AG20443 (cell line): Measurements from ENCODE around the gene MEF2D.
A peak's percentile ranks its signal among the peaks of the same experiment; 100 is the strongest.

Experiments used
- DNase-seq: peaks from one replicate; pipeline ENCODE4 v3.0.0; 2012; ENCODE audit warnings: low spot score, mixed read lengths

The MEF2D gene

DNA sequence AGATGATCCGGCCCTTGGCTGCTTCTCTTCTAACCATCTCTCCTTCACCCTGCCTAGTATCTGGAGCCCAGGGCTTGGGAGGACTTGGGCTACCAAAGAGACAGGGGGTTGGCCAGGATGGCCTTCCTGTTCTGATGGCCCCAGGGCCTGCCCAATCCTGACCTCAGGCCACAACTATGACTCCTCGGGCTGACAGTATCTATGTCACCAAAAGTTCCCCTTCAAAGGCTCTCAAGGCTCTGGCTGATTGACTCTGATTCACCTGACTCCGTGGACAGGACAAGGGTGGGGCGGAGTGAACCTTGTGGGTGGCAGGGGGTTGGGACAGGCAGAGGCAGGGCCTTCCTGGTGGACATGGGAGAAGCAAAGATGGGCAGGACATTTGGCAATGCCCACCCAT is 12.7 kb downstream of the MEF2D start:
- DNase-seq = no peak

DNA sequence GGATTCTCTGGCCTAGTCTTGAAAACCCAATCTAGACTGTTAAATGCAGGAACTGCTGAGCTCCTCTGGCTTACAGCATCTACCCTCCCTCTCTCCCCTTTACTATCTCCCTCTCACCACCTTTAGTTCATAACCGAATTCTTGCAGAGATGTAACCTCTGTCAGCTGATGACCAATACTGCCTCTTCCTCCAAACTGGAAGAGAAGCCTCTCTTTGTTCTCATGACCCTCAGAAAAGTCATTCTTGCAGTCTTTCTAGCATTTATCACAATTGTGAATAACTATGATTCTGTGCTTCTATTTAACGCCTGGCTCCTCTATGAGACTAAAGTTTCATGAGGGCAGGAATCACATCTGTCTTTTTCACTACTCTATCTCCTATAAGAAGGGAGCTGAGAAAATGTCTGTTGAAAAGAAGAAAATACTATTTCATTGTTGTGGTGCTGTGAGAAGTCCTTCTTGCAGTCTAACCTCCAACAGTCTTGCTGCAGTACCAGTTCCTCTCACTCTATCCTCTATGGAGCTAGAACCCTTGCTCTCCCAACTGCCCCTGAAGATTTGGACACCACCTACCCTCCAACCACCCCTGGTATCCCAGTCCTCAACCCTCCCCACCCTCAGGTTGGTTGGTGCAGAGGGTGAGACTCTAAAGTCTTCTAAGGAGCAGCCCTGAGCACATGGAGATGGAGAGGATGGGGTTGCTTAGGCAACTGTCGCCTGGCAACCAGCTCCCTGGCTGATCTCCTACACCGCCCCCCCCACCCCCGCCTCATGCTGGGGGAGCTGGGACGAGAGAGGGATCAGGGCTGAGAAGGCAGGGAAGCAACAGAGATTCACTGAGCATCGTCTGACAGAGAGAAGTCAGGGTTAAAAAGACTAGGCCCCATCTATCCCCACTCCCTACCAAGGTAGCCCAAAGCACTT is 13.9 kb downstream of the MEF2D start:
- no peak for DNase-seq

DNA sequence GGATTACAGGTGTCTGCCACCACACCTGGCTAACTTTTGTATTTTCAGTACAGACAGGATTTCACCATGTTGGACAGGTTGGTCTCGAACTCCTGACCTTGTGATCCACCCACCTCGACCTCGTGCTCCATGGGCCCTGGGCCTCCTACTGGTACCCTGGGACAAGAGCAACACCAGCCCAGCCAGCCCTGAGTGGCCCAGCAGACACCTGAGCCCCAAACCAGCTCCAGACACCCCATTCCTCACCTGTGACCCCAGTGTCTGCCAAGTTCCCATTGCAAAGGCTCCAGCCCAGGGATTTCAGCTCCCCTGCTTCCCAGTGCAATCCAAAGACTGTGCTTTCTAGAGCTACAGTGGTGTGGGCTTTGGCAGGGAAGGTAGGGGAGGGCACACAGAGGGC is 14.6 kb downstream of the MEF2D start:
- DNase-seq = no peak

DNA sequence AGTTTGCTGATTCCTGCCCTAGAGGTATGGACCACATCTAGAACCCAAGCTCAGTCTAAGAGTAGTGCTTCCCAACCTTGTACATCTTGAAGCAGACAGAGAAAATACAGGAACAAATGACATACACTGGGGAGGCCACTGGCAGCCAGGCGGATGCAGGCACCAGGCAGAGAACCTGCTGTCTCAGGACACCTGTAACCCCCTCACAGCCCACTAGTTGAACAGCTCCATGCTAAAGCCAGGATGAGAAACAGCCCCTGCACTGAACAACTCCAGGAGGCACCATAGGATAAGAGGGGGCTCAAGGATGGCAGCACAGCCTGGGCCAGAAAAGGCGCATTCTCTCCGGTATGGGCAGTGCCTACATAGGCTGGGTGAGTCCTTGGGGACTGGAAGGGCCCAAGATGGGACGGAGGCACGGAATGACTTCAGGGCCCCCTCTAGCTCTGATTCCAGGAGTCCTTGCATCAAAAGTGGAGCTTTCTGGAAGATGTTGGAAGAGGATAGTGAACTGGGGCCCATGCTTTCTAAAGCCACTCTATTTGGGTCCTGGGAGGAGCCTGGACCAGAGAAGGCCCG is 16.0 kb downstream of the MEF2D start:
- no peak for DNase-seq

DNA sequence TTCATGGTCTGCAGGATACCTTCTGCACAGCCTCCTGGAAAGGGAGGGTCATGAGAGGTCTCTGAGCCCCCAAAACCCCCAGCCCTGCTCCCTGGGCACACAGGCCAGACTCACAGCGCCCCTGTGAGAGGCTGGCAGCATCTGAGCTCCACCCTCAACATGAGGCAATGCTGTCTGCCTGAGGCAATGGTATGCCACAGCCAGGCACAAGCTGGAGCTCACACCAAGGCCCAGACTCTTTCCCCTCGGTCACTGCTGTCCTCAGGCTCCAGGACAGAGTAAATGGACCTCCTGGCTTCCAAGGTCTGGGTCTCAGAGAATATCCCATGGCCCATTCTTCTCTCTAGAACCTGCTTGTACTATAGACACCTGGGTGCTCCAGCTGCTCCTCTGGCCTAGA is 17.2 kb downstream of the MEF2D start:
- no peak for DNase-seq

DNA sequence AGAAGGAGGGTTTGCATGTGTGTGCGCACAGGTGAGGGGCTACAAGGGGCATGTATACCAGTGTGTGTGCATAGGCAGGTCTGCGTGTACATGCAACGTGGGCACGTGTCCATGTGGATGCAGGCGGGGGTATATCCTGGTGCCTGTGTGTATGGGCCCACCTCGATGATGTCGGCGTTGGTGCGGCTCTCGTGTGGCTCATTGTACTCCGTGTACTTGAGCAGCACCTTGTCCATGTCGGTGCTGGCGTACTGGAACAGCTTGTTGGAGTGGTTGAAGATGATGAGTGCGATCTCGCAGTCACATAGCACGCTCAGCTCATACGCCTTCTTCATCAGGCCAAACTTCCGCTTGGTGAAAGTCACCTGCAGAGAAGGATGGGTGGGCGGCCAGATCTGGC is 18.3 kb downstream of the MEF2D start:
- no peak for DNase-seq

DNA sequence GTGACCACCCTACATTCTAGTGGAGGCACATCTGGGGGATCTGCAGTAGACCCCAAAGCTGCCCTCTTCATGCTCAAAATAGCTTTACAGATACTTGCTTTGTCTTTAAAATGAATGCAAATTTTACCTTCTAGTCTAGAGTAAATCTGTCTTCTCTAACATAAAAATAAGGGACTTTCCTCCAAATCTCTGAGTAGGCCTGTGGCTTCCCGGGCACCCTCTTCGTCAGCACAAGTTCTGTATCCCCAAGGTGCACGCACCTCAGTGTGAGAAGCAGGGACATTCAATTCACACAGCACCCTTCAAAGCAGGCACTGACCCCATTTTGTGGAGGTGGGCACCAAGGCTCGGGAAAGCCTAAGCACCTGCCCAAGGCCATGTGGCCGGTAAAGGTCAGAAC is 19.0 kb downstream of the MEF2D start:
- no peak for DNase-seq

DNA sequence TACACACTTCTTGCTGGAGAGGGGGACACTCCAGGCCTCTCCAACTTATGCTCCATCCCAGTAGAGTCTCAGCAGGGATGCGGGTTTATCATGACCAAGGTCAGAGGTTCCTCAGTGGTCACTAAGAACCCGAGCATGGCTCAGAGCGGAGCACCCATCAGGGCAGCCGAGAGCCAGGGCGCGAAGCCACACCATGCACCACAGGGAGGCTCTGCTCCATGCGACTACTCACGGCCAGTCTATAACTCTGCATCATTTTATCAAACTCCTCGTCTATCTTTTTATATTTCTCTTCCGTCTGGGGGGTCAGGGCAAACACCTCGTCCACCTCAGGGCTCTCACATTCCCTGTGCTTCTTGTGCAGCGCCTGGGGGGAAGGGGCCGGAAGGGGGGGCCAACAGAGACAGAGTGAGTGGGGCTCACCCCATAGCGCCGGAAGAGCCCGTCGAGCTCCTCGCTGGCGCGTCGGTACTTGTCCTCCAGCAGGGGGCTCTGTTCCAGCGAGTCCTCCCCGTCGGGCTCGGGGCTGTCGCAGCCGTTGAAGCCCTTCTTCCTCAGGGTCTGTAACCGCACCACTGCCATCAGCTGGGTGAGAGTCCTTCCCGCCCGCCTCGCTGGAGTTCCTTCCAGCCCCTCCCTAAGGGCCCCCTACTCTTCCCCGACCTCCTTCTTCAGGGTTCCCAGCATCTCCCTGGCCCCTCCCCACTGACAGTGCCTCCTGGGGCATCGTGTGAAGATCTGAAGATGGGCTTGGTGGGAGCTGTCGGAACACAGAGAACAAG is 20.0 kb downstream of the MEF2D start:
- DNase-seq = peak; percentile 62

DNA sequence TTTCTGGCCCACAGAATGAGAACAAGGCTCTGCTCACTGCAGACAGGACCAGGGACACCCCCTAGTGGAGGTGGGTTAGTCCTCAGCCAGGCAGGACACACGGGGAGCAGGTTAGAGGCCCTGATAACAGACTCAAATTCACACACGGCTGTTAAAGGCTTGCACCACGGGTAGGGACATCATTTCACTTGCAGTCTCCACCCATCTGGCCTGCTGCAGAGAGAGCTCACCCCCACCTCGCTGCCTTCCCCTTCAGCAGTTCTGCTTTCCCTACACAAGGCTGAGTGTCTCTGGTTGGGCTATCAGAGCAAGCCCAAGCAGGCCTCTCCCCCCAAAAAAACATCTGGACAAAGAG is 20.6 kb downstream of the MEF2D start:
- no peak for DNase-seq

DNA sequence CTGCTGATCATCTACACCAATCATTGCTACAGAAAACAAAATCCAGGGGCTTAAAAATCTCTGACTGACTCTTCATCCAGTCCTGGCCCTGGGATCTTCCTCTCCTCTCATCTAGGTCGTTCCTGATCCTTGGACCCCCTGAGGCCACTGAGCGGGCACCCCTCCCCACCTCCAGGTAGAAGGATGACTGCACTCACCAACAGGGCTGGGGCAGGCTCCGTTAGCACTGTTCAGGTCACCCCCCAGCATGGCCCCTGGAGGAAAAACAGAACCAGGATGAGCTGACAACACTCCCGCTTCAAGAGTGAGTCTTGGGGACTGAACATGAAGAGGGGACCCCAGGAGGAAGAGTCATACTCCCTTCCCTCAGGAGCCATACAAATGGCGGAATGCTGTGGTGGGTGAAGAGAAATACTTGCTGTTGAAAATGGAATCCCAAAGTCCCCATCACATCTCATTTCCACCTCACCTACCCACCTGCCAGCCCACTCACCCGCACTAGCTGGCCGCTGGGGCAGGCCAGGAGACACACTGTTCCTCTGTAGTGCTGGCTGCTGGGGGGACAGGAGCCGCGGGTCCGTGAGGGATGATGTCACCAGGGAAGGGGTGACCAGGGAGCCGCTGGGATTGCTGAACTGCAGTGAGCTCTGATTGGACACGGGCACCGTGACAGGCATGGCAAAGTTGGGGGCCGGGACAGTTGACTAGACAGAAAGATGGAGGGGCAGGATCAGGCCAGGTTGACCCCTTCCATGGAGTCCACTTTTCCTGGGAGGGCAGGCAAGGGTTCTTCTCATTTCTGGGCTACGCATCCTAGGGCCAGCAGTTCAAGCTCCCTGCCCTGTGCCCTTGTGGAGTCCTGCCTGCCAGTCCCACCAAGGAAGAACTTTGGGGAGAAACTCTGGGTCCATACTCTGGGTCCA is 21.2 kb downstream of the MEF2D start:
- no peak for DNase-seq

DNA sequence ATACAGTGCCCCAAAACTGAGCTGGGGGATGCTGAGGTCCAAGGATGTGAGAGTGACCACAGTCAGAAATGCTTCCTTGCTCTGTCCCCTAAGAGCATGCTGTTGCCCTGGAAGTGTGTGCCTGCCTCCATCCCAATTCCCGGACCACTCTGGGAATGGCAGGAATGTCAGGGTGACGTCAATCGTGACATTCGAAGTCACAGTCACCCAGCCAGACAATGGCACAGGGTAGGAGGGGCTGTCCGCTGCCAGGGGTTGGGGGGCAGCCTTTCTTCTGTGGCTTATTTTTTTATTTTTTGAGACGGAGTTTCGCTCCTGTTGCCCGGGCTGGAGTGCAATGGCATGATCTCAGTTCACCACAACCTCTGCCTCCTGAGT is 22.3 kb downstream of the MEF2D start:
- no peak for DNase-seq

DNA sequence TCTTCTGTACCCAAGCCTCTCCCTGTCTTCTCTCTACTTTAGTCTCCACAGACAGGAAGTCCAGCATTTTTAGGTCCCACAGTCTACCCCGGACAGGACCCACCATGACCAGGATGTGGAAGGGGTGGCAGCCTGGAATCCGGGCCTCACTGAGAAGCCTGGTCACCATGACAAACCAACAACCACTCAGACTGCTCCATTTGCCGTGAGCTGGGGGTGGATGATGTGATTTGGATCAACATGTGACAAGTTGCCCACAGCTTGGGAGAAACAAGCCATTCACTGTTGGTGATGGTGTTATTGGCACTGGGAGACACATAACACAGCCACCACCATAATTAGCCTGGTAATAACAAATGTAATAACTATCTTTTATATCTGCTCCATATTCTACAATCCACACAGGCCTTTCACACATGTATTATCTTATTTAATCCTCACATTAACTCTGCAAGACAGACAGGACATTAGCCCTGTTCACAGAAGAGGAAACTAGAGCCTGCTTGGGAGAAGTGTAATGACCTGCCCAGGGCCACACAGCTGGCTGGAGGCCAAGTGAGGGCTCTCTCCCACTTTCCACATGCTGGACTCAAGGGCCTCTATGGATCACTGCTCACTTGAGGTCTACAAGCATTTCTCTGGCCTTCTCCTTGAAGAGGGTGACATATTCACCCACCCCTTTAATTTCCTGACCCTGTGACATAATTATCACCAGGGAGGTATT is 22.9 kb downstream of the MEF2D start:
- peak; percentile 34 for DNase-seq

DNA sequence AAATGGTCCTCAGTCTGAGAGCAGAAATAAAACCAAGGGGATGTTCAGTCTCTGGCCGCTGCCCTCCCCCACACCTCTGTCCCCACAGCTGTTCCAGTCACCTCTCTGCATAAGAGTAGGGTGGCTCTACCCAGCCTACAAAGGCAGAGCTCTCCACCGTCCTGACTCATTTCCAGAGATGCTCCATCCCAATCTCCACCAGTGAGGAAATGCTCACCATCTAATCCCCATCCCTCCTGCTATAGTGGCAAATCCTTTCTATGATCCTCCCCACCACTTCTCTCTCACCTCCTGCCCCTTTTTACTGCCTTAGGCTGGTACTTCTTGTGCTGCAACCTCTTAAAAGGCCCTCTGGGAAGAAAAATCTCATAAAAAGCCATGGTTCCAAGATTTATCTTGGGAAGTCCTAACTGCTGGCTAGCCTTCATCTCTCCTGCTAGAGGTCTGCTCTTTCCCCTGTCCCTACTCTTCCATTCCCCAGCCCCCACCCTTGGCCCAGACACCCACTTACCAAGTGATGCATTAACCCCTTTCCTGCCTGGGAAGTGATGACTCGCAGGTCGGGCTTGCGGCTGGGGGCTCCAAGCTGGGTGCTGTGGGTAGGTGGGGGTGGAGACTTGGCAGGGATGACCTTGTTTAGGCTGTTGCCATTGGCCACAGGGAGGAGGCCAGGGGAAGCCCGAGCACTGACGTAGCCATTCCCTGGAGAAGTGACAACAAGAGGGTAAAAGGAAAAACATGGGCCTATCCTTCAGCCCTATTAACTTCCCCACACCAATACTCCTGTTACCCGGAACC is 23.9 kb downstream of the MEF2D start:
- peak; percentile 57 for DNase-seq

DNA sequence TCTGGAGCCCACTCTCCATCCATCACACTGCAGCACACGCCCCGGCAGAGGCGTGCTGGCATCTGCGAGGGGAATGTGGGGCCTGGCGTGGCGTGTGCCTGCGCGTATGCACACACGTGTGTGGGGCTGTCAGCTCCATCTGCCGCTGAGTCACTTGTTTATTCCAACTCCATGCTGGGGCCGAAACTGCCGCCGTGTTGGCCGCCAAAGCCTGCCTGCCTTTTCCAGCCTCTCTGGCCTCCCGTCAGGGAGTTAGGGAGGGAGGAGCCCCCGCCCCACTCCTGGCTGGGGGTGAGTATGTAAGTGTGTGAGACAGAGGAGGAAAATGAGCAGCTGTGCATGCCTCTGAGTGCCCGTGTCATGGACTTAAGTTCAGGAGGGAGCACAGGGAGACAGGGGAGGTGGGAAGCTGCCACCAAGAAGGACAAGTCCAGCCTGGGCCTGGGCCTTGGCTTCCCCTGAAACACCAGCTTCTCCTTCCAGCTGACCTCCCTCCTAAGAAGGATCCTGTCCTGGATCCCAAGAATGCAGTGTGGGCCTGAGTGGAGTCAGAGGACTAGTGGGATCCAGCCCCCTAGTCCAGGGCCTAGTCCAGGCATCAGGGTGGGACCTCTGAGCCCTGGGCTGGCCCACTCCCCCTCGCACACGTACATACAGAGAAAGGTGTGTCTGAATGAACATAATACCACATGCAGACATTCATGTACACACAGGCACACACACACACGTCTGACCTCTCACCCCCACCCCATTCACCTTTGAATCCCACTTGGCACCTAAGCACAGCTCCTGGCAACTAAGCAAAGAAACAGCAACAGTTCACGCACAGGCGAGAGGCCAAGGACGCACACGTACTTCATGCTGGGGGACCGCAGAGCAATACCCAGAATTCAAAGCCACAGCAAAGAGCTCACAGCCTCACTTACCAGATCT is 24.7 kb downstream of the MEF2D start:
- DNase-seq = peak; percentile 89

DNA sequence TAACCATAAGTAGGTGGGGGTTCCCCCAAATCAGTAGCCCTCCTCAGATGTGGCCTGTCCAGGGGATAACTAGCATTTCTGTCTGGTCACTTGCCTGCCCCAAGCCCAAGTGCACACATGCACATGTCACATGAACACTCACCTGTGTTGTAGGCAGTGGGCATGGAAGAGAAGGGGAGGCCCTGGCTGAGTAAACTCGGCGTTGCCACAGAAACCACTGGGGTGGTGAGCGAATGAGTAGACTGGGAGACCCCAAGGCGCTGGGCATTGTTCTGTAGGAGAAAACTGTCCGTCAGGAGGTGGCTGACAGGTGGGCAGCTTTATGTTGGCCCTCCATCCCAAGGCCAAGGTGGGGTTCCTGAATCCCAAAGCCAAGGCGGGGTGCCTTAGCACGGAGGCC is 25.6 kb downstream of the MEF2D start:
- DNase-seq = no peak

DNA sequence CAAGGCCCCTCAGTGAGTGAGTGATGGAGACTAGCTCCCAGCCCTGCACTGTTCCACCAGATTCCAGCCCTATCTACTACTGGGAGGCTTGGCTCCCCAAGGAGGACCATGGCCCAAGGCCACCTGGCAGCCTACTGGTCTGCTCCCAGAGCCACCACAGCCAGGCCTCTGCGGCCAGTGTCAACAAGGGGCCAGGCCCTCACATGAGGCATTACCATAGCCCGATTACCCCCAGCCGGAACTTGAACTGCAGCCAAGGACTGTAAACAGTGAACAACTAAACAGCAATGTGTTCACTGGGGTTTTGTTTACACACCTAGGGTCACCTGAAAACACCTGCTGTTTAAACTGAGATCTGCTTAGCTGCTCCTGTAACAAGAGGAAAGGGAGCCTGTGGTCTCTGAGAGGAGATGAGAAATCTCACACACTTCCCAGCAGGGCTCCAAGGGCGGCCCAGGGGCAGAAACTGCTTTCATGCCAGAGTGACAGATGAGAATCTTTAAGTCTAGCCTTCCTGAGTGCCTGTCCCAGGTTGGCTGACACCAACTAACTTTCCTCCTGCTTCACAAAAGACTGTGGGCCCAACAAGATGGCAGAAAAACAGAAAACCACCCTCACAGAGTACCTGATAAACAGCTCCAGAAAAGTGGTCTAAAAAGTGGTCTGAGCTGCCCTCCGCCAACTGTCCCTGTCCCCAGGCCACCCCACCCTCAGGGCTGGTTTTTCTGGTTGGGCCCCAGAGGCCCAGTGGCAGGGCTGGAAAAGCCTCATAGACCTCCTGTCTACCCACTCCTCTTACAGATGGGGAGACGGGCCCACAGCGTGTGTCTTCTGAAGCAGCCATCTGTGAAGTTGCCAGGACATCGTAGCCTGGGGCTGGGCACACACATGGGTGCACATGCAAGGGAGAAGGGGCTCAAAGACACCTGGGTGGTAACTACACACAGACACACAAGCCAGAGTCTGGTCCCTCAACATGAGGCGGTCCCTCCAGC is 28.8 kb downstream of the MEF2D start:
- DNase-seq = no peak

DNA sequence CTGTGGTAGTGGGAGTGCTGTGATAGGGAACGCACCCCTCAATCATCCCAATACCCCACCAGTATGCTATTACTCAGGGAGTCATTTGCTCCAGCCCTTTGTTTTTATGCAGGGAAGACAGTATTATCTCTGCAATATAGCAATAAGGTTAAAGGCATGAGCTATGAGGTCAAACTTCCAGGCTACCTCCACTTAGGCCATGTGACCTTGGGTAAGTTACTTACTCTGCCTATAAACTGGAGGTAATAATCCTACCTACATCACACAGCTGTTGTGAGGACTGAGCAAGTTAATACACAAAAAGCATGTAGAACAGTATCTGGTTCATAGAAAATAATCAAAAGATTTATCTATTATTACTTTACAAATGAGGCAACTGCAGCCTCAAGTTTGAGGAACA is 30.1 kb downstream of the MEF2D start:
- no peak for DNase-seq

DNA sequence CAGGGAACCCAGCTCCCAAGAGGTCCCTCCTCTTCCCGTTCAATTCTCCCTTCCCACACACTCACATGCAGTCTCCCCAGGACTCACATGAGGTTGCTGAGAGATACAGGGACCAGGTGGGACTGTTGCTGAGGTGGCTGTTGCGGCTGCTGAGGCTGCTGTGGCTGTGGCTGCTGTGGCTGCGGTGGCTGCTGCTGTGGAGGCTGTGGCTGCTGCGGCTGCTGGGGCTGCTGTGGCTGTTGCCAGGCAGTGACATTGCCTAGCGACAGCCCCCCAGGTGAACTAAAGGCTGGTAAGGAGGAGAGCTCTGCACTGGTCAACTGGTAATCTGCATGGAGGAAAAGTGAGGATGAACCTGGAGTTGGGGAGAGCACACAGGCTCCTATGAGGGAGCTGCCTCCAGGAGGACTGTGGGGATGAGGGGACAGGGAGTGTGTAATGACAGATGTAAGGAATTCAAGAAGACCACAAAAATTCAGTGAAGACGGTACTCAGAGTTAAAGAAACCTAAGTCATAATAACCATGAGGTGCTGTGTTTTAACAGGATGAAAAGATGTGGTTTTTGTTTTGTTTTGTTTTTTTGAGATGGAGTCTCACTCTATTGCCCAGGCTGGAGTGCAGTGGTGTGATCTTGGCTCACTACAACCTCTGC is 31.8 kb downstream of the MEF2D start:
- no peak for DNase-seq
